ENCODE measurements around the gene KLF4.

- no peak for TF ChIP-seq CTCF (IDR thresholded peaks at IDR 0.05)
- no peak for TF ChIP-seq POLR2A (IDR thresholded peaks at IDR 0.05)
- TF ChIP-seq POLR2AphosphoS5 (IDR thresholded peaks at IDR 0.05) = no peak
- TF ChIP-seq EP300 (IDR thresholded peaks at IDR 0.05; ENCODE audit: low read depth) = no peak
These were observed 30.6 kb upstream of the KLF4 start for GRCh38 chr9:107520186-107520585.
